CD4-positive, alpha-beta T cell treated with Interleukin-1 beta for 1 hour (primary cell): Measurements from ENCODE around the gene ZNF775.

Experiments used
- DNase-seq, 2 donors: peaks; one replicate each; pipeline ENCODE4 v3.0.0-alpha.2; 2020 to 2022

Gene ZNF775

DNA sequence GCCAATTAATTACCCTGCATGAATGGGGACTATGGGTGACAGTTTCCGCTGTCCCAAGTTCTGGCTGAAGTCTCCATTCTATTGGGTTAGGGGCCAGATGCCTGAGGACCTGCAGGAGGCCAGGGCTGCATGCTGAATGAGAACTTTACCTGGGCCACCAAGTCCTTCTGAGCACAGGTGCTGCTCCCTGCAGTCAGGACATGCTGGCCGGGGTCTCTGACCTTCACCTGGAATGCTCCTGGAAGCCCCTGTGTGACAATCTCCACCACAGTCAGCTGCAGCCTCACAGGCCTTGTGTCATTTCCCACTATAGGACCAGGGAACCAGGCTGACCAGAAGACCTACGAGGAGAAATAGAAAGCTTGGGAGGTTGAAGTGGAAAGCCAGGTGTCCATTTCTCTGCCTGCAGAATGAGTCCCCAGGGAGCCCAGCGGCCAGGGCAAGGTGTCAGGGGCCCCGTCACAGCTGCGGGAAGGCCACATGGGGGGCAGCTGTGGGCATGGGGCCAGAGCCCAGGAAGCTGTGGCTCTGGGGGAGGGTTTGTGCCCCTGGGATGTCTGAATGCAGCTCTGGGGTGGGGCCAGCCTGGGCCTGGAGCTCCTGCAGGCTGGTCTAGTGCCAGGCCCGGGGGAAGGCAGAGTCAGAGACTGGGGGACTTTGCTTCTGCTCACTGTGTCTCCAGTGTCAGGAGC lies 65.7 kb downstream of the ZNF775 start:
- DNase-seq: no peak

DNA sequence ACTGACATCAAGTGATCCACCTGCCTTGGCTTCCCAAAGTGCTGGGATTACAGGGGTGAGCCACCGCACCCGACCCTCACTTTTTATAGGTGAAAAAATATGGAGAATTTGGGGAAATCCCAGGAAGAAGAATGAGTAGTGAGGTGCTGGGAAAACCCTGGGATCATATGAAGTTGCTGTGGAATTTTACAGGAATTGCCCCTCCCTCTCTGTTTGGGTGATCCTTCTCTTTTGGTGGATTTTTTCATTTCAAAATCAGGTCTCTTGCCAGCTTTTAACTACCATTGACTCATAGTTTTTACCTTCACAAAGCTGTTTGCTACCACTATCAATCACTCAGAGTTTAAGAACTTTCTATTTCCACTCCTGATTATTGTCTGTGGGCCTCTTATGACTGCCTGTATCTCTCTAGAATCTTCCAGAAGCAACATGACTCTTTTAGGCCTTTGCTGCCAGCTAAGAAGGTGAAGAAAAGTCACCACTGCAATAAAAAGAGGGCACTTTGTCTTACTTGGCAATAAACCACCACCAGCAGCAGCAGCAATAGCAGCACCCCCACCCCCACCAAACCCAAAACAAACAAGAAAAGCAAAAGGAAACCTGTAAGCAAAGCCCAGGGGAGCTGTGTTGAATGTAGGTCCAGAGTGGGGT lies 67.3 kb downstream of the ZNF775 start:
- no peak for DNase-seq
